Lung (tissue), 12 donors: ENCODE data around the gene ERCC3. TPM values are rescaled to one million over a fixed set of nuclear protein-coding genes. Genes with fewer than 3 reads are reported as not detected.

Source experiments
- ATAC-seq: fragments of 200-7000 bp; cut with Tn5 transposase; one replicate; pipeline ENCODE4 v1.9.1; 2020; ENCODE audit warnings: moderate number of reproducible peaks; ENCODE audit not compliant: insufficient read depth, low FRiP score
- DNase-seq, 3 donors: peaks; one replicate each; pipeline ENCODE4 v3.0.0-alpha.2; 2013 to 2017
- H3K27ac ChIP-seq, 2 donors: one replicate each; pipeline ENCODE4 v1.5.1; 2013; ENCODE audit warnings: mild to moderate bottlenecking in 2 of 2, moderate library complexity in 2 of 2, control low read depth in 1 of 2, inconsistent platforms in 1 of 2, low read depth in 1 of 2, low read length in 1 of 2
- H3K27me3 ChIP-seq, 3 donors: one replicate each; pipeline ENCODE4 v1.5.1; 2013; ENCODE audit warnings: low read length in 2 of 3; ENCODE audit not compliant: control insufficient read depth in 3 of 3, insufficient read depth in 3 of 3
- H3K36me3 ChIP-seq, 4 donors: one replicate each; pipeline ENCODE4 v1.5.1; 2013; ENCODE audit warnings: low read length in 4 of 4, mild to moderate bottlenecking in 1 of 4, moderate library complexity in 1 of 4; ENCODE audit not compliant: control insufficient read depth in 4 of 4, insufficient read depth in 4 of 4
- H3K4me1 ChIP-seq, 5 donors: one replicate each; pipeline ENCODE4 v1.5.1; 2013; ENCODE audit warnings: low read length in 5 of 5, mild to moderate bottlenecking in 2 of 5, moderate library complexity in 1 of 5; ENCODE audit not compliant: control insufficient read depth in 5 of 5, insufficient read depth in 5 of 5
- H3K4me3 ChIP-seq: one replicate; pipeline ENCODE4 v1.5.1; 2013; ENCODE audit warnings: mild to moderate bottlenecking, control low read depth, moderate library complexity
- H3K9ac ChIP-seq, 2 donors: one replicate each; pipeline ENCODE4 v1.5.1; 2013; ENCODE audit warnings: low read length in 2 of 2, control low read depth in 1 of 2; ENCODE audit not compliant: insufficient read depth in 1 of 2
- H3K9me3 ChIP-seq, 4 donors: one replicate each; pipeline ENCODE4 v1.5.1; 2013; ENCODE audit warnings: low read length in 3 of 4, mild to moderate bottlenecking in 1 of 4, moderate library complexity in 1 of 4; ENCODE audit not compliant: control insufficient read depth in 4 of 4, insufficient read depth in 3 of 4
- WGBS, 2 donors: extraction: QIAGEN DNeasy Blood & Tissue Kit; methylation state at CpG; one replicate each; pipeline ENCODE4 v1.1.7; 2013; 5-methylcytosine and 5-hydroxymethylcytosine counted together
- polyA plus RNA-seq, 2 donors: library from polyadenylated mRNA; stranded (reverse); fragments of 200-250 nt; gene quantifications; one replicate each; pipeline ENCODE4 v1.2.1, GENCODE V29; 2013
- total RNA-seq, 2 donors: library from RNA; depleted of rRNA in 1 of 2; stranded (reverse); fragments of >200 nt in 1 of 2; gene quantifications; one replicate each; pipeline ENCODE4 v1.2.1, GENCODE V29; 2014 to 2021
- TF ChIP-seq, protein P1 (sequence below): IDR thresholded peaks from 2 replicates; pipeline ENCODE4 v1.5.1; 2012; ENCODE audit warnings: mild to moderate bottlenecking; ENCODE audit errors: control extremely low read depth, extremely low read depth
- donor health status: control.
- donor health status: control.
- donor health status: Bipolar disorder and iron deficiency.
- donor health status: healthy.
- donor health status: DM: yes; HTN: yes; CAD: no.

ERCC3 gene
- total and polyA plus RNA-seq, 4 donors: 18.2 to 60.3 (median 33.3) TPM

DNA sequence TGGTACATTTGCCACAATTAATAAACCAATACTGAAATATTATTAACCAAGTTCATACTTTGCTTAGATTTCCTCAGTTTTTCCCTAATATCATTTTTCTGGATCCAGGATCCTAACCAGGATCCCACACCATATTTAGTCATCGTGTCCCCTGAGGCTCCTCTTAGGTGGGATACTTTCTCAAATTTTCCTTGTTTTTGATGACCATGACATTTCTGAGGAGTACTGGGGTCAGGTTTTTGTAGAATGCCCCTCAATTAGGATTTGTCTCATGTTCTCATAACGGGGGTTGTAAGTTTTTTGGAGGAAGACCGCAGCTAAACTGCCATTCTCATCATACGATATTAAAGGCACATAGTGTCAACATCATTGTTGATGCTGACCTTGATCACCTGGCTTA is 15.5 kb upstream of the ERCC3 start:
- DNase-seq (no peak), ATAC-seq (no peak)
- WGBS, 2 donors: 96 to 97% methylated on average over 4 of the region's 4 CpGs
- no peak overlapping the region for H3K27ac ChIP-seq
- H3K4me3 ChIP-seq: no peak overlapping the region
- no peaks in the 10 kb centered on the region for H3K27me3 ChIP-seq
- TF ChIP-seq, protein P1, sequence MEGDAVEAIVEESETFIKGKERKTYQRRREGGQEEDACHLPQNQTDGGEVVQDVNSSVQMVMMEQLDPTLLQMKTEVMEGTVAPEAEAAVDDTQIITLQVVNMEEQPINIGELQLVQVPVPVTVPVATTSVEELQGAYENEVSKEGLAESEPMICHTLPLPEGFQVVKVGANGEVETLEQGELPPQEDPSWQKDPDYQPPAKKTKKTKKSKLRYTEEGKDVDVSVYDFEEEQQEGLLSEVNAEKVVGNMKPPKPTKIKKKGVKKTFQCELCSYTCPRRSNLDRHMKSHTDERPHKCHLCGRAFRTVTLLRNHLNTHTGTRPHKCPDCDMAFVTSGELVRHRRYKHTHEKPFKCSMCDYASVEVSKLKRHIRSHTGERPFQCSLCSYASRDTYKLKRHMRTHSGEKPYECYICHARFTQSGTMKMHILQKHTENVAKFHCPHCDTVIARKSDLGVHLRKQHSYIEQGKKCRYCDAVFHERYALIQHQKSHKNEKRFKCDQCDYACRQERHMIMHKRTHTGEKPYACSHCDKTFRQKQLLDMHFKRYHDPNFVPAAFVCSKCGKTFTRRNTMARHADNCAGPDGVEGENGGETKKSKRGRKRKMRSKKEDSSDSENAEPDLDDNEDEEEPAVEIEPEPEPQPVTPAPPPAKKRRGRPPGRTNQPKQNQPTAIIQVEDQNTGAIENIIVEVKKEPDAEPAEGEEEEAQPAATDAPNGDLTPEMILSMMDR: no peak
- H3K9me3 ChIP-seq: no peaks in the 10 kb centered on the region
- H3K4me1 ChIP-seq: no peaks in the 10 kb centered on the region
- no peak overlapping the region for H3K9ac ChIP-seq
- H3K36me3 ChIP-seq: peaks cover 28 to 49% (median 37%) of the 10 kb centered on the region in 4 donors

DNA sequence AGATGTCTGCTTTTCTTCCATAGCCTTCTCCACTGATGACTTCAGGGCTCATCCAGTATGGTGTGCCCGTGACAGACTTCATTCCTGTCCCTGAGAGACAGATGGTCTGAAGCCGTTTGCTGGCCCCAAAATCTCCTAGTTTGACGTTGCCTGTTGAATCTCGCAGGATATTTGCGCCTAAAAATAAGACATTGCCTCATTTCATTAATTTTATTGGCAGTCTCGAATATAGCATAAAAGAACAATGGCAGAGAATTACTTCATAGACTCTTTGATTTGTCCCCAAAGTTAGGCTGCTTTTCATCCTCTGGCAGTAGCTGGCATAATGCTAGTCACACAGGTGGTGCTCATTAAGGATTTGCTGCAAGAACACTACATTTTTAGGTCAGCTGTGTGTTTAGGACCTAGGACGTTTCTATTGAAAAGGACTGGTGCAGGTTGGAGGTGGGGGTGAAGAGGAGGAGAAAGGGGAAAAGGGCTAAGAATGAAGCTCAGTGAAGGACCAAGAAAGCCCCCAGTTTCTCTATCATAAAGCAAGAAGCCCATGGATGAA is 14.7 kb upstream of the ERCC3 start:
- no peaks in the 10 kb centered on the region for H3K9me3 ChIP-seq
- no peak overlapping the region for H3K9ac ChIP-seq
- H3K4me3 ChIP-seq: no peak overlapping the region
- TF ChIP-seq, protein P1: no peak
- no peaks in the 10 kb centered on the region for H3K27me3 ChIP-seq
- H3K4me1 ChIP-seq: no peaks in the 10 kb centered on the region
- DNase-seq (no peak), ATAC-seq (no peak)
- H3K27ac ChIP-seq: no peak overlapping the region
- H3K36me3 ChIP-seq: peaks cover 25 to 43% (median 31%) of the 10 kb centered on the region in 4 donors
- WGBS, 2 donors: 92 to 94% methylated on average over 7 of the region's 7 CpGs

DNA sequence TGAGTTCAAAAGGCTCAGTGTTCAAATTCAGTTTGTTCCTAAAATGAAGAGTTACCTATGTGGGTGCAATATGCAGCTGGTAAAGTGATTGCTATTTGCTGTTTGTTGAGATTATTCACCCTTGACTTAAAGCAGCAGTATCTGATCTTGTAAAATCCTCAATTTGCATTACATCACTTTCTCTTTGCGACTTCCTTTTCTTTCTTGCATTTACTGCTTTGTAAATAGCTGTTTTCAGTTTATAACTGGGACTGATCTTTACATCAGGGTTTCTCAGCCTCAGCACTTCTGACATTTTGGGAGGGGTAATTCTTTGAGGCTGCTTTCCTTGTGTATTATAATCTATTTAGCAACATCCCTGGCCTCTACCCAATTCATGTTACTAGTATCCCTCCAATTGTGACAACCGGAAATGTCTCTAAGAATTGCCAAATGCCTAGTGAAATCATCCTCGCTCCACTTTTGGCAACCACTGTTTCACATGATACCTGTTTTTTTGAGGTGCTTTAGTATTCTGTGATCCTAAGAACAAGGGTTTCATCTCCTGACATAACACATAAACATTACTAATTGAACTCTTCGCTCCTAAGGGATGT is 12.1 kb upstream of the ERCC3 start:
- peak in 1 of 3 donors; percentile 40 for DNase-seq
- H3K4me1 ChIP-seq: no peaks in the 10 kb centered on the region
- ATAC-seq: no peak
- no peak overlapping the region for H3K4me3 ChIP-seq
- H3K27ac ChIP-seq: no peak overlapping the region
- H3K36me3 ChIP-seq: peaks cover 15 to 37% (median 20%) of the 10 kb centered on the region in 4 donors
- TF ChIP-seq, protein P1: no peak
- H3K27me3 ChIP-seq: no peaks in the 10 kb centered on the region
- WGBS, 2 donors: 54 to 81% methylated on average over 4 of the region's 4 CpGs
- no peak overlapping the region for H3K9ac ChIP-seq
- no peaks in the 10 kb centered on the region for H3K9me3 ChIP-seq
